GM21619 (cell line): Measurements from ENCODE around the gene MINDY4B.

Experiments used
- ATAC-seq: cut with Tn5 transposase; IDR thresholded peaks from one replicate; pipeline ENCODE4 v1.9.1; 2021; ENCODE audit not compliant: unreplicated experiment

Gene MINDY4B

DNA sequence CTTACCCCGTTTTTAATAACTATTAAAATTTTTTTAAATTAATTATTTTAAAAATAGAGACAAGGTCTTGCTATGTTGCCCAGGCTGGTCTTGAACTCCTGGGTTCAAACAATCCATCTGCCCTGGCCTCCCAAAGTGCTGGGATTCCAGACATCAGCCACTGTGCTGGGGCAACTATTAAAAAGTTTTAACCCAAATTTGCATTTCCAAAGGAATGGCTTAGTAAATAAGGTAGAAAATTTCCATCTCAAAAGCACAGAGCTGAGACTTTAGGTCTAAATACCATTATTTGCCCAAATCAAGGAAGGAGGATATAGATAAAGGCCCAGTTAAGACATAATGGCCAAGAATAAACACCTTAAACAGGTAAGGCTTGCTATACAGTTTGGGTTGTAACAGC, 56.4 kb downstream of the MINDY4B start:
- no peak for ATAC-seq

DNA sequence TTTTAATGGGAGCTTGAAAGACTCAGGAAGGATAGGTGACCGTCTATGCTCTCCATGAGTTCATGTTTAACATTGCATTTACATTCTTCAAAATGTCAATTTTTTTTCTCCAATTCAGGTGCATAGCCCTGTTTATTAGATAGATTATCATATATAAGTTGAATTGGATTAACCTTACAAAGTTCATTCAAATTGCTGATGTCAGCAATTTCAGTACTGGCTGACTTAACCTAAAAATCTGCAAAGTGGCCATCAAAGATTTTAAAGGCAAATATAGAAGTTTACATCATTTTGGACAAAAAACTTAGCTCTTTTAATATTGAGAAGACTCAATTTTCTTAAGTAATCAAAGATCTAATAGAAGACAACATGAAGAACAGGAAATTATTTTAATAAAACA, 57.8 kb downstream of the MINDY4B start:
- no peak for ATAC-seq

DNA sequence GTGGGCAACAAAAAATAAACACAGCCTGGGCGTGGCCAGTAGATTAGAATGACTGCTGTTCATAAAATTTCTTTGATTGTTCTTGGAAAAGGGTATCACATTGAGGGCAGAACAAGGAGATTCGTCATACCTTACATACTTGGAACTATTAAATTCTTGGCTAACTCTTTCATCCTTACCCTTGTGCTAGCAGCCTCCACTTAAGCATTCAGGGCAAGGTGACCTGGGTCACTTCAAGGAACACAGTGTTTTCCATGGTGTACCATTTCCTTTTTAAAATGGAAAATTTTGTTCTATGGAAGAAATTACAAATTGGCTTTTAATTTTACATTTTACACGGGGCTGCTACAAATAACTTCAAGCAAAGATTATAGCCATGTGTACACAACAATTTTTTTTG, 60.8 kb downstream of the MINDY4B start:
- ATAC-seq: no peak

DNA sequence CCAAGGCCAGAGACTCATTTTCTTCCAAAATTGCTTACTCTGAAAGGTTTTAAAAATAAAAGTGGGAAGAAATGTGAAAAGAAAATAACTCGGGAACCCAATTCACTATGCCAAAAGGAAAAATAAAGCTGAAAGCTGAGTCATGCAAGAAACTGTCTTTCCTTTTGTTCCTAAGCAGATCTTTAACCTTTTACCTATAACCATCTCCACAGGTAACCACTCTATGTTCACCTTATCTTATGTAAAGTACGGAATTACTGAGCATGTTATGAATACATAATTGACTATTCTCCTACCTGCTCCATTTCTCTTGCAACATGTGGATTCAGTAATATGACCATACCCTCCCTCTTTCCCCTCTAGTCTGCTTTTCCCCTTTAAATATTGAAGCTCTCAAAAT, 62.0 kb downstream of the MINDY4B start:
- no peak for ATAC-seq

DNA sequence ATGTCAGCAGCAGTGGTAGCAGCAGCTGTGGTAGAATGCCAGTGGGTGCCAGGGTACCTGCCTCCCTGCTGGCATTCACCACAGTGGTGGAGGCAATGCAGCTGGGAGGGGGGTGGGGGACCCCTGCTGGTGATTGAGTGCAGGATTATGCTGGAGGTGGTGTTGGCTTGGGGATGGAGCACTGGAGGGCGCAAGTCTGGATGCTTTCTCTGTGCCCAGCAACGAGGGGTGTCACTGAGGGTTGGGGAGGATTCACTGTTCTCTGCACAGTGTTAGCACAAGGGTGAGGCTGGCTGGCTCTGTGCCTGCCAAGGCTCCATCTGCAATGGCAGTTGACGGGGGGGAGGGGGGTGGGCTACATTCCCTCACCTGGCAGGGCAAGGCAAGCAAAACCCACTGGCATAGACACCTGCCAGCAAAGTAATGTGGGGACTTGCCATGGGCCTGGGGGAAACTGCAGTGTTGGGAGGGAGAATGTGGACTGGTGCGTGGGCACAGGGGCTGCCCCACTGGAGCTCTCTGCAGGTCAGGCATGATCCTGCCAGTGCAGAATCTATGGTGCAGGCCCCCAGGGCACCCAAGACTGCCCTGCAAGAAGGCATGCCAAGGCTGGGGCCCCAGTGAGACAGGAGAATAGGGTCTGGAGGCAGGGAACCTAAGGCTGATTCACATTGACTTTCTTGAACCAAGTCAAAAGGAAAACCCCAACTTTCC, 64.3 kb downstream of the MINDY4B start:
- ATAC-seq: no peak

DNA sequence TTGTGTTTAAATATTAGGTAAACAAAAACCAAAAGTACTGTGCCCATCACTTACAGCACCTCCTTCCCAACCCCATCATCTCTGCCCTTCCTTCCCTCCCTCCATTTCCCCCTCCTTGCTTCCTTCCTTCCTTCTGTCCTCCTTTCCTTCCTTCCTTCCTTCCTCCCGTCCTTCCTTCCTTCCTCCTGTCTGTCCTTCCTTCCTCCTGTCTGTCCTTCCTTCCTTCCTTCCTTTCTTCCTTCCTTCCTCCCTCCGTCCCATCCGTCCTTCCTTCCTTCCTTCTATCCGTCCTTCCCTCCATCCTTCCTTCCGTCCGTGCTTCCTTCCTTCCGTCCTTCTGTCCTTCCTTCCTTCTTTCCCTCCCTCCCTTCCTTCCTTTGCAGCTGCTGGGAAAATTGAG, 74.5 kb downstream of the MINDY4B start:
- no peak for ATAC-seq

DNA sequence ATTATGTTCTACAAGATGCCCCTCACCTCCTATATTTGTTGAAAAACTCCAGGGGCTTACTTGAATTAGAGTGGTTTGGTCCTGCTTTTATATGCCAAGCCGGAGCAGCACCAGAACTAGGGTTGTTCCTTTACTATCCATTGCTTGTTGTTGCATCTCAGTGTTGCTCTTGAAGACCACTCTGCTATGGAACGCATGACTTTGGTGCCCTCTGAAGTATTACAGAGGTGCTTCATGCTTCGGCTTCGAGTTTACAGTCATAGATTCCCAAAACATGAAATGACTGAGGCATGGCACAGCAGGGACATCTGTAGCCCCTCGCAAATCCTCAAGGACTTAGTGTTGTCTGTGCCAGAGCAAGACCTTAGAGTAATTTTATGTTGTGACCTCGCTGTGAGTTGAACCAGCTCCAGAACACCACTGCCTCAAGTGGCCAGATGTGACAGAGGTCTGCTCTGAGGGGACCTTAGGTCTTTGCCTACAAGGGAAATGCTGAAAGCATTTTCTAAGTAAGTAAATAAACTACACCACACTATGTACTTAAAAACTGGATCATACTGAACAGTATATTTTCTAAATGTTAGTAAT, 75.1 kb downstream of the MINDY4B start:
- ATAC-seq: no peak

DNA sequence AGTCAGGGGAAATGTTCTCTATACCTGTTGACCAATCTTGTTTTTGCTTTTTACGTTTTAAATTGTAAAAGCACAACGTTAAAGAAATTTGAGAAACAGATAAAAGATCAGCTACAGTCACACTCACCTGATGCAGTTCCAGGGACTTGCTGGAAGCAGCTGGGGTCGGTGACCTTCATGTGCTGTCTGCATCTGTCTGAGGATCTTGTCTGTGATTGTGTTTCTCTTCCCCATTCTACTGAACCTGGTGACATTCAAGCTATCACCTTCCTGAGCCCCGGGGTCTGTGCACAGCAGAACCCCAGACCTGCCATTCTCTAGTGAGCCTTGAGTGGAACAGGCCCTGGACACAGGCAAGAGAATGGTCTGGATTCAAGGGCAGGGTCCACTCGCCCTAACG, 75.8 kb downstream of the MINDY4B start:
- ATAC-seq: no peak

DNA sequence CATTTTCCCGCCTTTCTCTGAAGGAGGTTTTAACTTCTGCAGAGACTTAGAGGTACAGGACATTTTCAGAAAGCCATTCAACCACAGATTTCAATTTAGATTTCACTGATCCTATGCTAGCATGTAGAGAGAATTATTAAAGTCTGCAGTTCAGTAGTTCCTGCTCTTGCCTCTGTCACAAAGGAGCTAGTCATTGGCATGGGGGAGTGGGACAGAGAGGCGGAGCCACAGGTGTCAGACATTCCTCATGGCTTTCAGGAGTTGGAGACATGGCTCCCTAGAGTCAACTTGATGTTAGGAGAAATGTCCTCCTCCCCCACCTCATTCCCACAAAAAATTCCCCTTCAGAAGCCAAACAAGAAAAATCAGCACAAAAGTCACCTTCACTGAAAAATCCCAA, 76.2 kb downstream of the MINDY4B start:
- no peak for ATAC-seq

DNA sequence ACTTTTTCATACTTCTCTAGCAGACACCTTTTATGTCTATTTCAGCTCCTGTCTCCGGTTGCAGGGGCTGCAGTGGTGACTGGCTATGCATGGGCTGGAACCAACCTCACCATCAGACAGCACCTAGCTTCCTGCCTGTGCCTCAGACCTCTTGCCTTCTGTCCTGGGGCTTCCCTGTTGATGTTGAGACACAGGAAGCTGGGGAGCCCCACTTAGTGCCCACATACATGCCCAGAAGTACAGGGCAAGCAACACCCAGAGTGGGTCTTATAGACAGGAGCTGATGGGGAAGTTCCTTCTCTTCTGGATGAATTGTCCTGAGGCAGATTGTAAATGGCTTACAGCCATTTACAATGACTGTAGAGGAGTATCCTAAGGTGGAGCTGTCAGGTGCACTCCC, 77.0 kb downstream of the MINDY4B start:
- ATAC-seq: no peak

DNA sequence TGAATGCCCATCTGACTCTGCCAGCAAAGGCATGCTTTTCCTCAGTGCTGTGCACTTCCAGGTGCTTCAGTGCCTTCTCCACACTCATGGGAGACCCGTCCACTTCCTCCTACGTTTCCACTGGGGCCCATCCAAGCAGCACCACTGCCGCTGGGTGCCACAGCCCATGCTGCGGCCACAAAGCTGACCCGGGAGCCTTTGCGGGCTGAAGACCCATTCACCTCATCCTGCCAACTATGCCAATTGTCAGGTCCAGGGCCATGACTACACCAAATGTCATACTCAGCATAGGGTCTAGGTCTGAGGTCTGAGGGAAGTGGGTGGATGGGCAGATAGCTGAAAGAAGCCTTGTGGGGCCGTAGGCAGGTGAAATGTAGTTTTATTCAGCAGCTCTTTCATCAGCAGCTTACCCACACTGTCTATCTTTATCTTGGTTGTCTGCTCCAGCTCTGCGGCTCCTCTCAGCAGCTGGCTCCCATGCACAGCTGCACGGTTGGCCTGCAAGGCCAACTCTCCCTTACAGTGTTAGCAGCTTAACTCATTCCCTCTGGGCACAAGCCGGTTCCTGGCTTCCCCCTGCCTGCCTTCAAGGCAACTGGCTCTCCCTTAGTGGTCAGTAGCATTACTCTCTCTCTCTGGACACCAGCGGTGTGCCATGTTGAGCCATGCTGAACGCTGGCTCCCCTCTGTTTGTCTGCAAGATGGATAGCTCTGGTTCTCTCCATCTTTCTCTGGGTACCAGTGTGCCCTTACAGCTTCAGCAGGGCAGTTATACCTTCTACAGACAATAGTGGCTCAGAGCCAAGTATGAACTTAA, 78.6 kb downstream of the MINDY4B start:
- no peak for ATAC-seq

DNA sequence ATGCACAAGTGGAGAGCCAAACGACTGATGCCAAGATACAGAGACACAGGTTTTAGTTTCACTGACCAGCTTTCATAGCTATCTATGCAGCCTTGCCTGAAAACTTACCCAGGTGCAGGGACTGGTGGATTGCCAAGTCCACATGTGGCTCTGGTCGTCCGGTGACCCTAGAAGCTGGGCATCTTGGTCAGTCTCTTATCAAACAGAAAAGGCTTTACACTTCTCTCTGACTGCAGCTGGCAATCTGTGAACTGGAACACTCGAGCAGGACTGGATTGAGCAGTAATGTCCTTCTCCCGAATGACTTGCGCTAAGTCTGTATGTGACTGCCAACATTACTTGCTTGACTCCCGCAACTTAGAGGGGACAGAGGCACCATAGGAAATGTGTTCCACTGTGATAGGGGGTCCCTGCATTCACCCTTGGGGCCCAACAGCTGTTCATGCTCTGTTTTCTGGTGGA, 79.3 kb downstream of the MINDY4B start:
- ATAC-seq: no peak

DNA sequence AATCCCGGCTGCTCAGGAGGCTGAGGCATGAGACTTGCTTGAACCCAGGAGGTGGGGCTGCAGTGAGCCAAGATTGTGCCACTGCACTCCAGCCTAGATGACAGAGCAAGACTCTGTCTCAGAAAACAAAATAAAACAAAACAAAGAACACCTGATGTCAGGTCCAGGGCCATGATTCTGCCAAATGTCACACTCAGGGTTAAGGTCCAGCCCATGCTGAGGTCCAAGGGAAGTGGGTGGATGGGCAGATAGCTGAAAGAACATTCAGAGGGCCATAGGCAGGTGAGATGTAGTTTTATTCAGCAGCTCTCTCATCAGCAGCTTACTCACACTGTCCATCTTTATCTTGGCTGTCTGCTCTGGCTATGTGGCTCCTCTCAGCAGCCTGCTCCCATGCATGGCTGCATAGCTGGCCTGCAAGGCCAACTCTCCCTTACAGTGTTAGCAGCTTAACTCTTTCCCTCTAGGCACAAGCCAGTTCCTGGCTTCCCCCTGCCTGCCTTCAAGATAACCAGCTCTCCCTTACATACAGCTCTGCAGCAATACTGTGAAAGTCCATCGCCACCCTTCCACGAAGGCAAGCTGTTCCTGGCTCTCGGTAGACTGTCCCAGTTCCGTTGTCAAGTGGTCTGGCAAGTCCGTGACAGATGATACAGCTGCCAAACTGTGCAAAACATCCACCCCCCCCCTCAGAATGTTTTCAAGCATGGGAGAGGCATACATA, 79.9 kb downstream of the MINDY4B start:
- no peak for ATAC-seq

DNA sequence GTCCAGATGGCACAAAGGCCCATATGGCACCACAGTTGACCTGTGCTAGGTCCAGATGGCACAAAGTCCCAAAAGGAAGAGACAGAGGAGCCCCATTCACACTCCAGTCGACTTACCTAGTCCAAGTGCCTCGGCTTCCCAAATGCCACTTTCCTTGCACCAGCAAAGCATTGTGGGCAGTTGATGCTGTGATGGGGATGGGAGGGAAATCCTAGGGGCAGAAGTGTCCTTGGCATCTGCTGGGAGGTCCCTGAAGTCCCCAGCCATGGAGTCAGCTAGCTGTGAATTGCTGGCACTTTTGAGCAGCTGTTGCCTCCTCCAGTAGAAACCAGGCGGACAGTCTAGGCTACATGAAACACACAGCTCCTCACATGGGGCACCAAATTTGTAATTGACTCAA, 82.0 kb downstream of the MINDY4B start:
- no peak for ATAC-seq

DNA sequence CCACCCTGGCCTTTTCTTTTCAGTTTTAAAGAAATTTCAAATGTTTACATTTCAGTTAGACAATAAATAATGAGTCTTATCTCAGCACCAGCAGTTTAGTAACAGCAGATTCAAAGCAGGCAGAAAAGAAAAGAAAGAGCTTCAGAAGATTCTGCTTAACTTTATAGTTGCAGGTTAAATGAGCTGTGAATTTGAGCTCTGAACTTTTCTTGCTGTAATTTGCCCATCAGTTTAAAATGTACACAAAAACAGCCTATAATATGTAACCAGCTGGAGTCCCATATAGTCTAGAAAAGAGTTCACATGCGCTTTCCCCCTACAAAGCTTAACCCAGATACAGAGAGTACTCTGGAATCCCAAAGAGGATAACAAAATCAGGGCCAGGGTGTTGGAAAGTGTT, 82.6 kb downstream of the MINDY4B start:
- ATAC-seq: no peak
